Spleen (tissue), 11 donors: ENCODE results near the gene DTL. TPM values are rescaled to one million over a fixed set of nuclear protein-coding genes. Genes with fewer than 3 reads are reported as not detected.

ENCODE experiments used
- DNase-seq: peaks from one replicate; pipeline ENCODE4 v3.0.0-alpha.2; 2020
- H3K27ac ChIP-seq, 8 donors: fragments of 200-600 bp; sonication (generic) in 7 of 8; 1 replicate in 4 of 8; 2 replicates in 4 of 8; pipeline versions ENCODE4 v1.5.0 to v1.8.0; 2016 to 2021; ENCODE audit warnings: inconsistent platforms in 4 of 8, mild to moderate bottlenecking in 4 of 8, moderate library complexity in 1 of 8
- H3K27me3 ChIP-seq, 7 donors: fragments of 200-600 bp; sonication (generic) in 6 of 7; replicated peaks in 1 of 7; 1 replicate in 4 of 7; 2 replicates in 3 of 7; pipeline versions ENCODE4 v1.5.0 to v1.8.0; 2016 to 2021; ENCODE audit warnings: inconsistent platforms in 3 of 7, mild to moderate bottlenecking in 1 of 7
- H3K36me3 ChIP-seq, 6 donors: fragments of 200-600 bp; sonication (generic) in 5 of 6; 1 replicate in 4 of 6; 2 replicates in 2 of 6; pipeline versions ENCODE4 v1.5.0 to v1.8.0; 2016 to 2021; ENCODE audit warnings: inconsistent platforms in 2 of 6
- H3K4me1 ChIP-seq, 6 donors: fragments of 200-600 bp; sonication (generic) in 5 of 6; 1 replicate in 3 of 6; 2 replicates in 3 of 6; pipeline versions ENCODE4 v1.5.0 to v1.8.0; 2016 to 2021; ENCODE audit warnings: inconsistent platforms in 3 of 6
- H3K4me3 ChIP-seq, 8 donors: fragments of 200-600 bp; sonication (generic) in 7 of 8; 1 replicate in 4 of 8; 2 replicates in 4 of 8; pipeline versions ENCODE4 v1.5.0 to v1.8.0; 2016 to 2021; ENCODE audit warnings: inconsistent platforms in 4 of 8, mild to moderate bottlenecking in 4 of 8, moderate library complexity in 2 of 8
- H3K9me3 ChIP-seq, 8 donors: fragments of 200-600 bp; sonication (generic) in 7 of 8; 1 replicate in 4 of 8; 2 replicates in 4 of 8; pipeline versions ENCODE4 v1.5.0 to v1.8.0; 2016 to 2021; ENCODE audit warnings: inconsistent platforms in 4 of 8
- CTCF ChIP-seq, 11 experiments: fragments of 200-600 bp in 7 of 11; fragments of 450-650 bp in 4 of 11; sonication (generic) in 4 of 11; IDR thresholded peaks in 8 of 11; conservative IDR thresholded peaks in 3 of 11; 1 replicate in 7 of 11; 2 replicates in 4 of 11; pipeline versions ENCODE4 v1.4.0 to v1.8.0; 2016 to 2021; ENCODE audit warnings: antibody characterized with exemption in 11 of 11, inconsistent platforms in 4 of 11, mild to moderate bottlenecking in 1 of 11
- POLR2A ChIP-seq, 3 donors: fragments of 450-650 bp; IDR thresholded peaks; one replicate each; pipeline ENCODE4 v1.5.1; 2017; ENCODE audit warnings: antibody characterized with exemption in 3 of 3, mild to moderate bottlenecking in 1 of 3
- POLR2AphosphoS5 ChIP-seq, 3 donors: sonication (generic); formaldehyde crosslinking; IDR thresholded peaks; one replicate each; pipeline ENCODE4 v1.5.1; 2017; ENCODE audit warnings: antibody characterized with exemption in 3 of 3
- WGBS, 5 donors: extraction: QIAGEN DNeasy Blood & Tissue Kit in 3 of 5; methylation state at CpG; one replicate each; pipeline versions ENCODE4 v1.1.5 to v1.1.7; 2013 to 2018; 5-methylcytosine and 5-hydroxymethylcytosine counted together
- intact Hi-C: fragments of 100-400 bp; cut with DNase I; formaldehyde crosslinking; loops from one replicate; pipeline ENCODE4 v1.15.0; 2023; ENCODE audit warnings: low total_unique reads
- polyA plus RNA-seq, 3 donors: library from polyadenylated mRNA; stranded (reverse); fragments of 200-250 nt; gene quantifications; one replicate each; pipeline ENCODE4 v1.2.1, GENCODE V29; 2013
- total RNA-seq, 7 donors: library from RNA; depleted of rRNA in 3 of 7; stranded (reverse); fragments of >200 nt in 3 of 7; fragmentation: NEBNext Ultra II Directional in 4 of 7; extraction: Animal tissue kit (Norgen Biotek cat#: 25700) in 4 of 7; gene quantifications; one replicate each; pipeline versions ENCODE4 v1.1.0 to v1.2.1, GENCODE V29; 2016 to 2021
- donor health status: healthy with polysubstance abuse.
- donor health status: DM: no; HTN: no; CAD: no; lungs with moderate emphysema.
- donor health status: DM: no; HTN: no; CAD: no.
- donor health status: Bipolar disorder and iron deficiency.
- donor health status: healthy.
- donor health status: DM: no; HTN: no; CAD: no.
- donor health status: DM: yes; HTN: yes; CAD: no.

DTL gene
- total and polyA plus RNA-seq, 10 donors: 0.76 to 15.7 (median 9.2) TPM

DNA sequence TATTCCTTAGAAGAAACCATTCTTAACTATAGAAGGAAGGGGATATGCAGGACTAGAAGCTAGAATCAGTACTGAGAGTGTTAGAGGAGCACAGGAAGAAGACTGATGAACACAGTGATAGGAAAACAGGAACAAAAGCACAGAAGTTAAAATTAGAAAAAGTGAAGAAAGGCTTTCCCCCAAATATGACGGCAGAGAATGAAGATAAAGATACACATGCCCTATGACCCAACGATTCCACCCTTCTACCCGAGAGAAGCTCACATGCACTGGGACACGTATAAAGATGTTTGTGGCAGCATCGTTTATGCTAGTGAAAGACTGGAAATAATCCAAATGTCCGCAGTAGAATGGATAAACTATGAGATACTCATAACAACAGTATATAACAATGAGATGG, 74.2 kb downstream of the DTL start:
- TF ChIP-seq POLR2A (IDR thresholded peaks at IDR 0.05): no peak
- no peak for TF ChIP-seq POLR2AphosphoS5 (IDR thresholded peaks at IDR 0.05)
- no peak for TF ChIP-seq CTCF (IDR thresholded peaks at IDR 0.05 in 8 of 11, conservative IDR thresholded peaks at IDR 0.05 in 3 of 11)
- no peak overlapping the region for H3K27ac ChIP-seq

DNA sequence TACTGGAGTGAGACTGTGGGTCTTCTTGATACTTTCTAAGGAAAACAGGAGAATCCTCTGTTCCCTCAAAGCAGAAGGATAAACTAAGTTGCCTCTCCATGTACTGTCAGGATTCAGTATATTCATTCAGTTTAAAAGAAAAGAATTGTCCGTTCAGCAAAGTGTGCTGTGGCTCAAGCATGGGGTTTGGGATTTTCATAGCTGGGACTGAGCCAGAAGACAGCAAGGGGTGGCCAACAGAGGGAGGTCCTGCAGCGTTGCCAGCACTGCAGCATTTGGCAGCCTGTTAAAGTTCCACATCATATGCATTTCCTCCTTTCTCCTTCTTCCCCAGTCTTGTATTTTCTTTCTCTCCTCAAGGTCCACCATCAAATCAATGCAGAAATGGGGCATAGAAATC, 75.1 kb downstream of the DTL start:
- Histone ChIP-seq H3K36me3 (no peaks in the 10 kb centered on the region), H3K4me1 (peaks cover 0 to 9% (median 0%) of the 10 kb centered on the region in 6 donors), H3K27ac (no peak overlapping the region), H3K9me3 (no peaks in the 10 kb centered on the region), H3K4me3 (no peak overlapping the region), H3K27me3 (no peaks in the 10 kb centered on the region)
- intact Hi-C loops: no loop called here
- WGBS, 5 donors: 47 to 60% (median 55%) methylated on average over 2 of the region's 2 CpGs
- TF ChIP-seq POLR2A (IDR thresholded peaks at IDR 0.05) (no peak), POLR2AphosphoS5 (IDR thresholded peaks at IDR 0.05) (no peak), CTCF (IDR thresholded peaks at IDR 0.05 in 8 of 11, conservative IDR thresholded peaks at IDR 0.05 in 3 of 11) (peak in 2 of 11 experiments; percentile 9 to 15)
- DNase-seq: no peak

More for the DNA sequence above, 74.2 kb downstream of the DTL start:
- 47 to 65% (median 59%) methylated on average over 6 of the region's 6 CpGs for WGBS, 5 donors
- Histone ChIP-seq H3K4me1 (peaks cover 0 to 9% (median 0%) of the 10 kb centered on the region in 6 donors), H3K9me3 (no peaks in the 10 kb centered on the region), H3K4me3 (no peak overlapping the region), H3K27me3 (no peaks in the 10 kb centered on the region), H3K36me3 (no peaks in the 10 kb centered on the region)
- no peak for DNase-seq
- intact Hi-C loops: no loop called here

DNA sequence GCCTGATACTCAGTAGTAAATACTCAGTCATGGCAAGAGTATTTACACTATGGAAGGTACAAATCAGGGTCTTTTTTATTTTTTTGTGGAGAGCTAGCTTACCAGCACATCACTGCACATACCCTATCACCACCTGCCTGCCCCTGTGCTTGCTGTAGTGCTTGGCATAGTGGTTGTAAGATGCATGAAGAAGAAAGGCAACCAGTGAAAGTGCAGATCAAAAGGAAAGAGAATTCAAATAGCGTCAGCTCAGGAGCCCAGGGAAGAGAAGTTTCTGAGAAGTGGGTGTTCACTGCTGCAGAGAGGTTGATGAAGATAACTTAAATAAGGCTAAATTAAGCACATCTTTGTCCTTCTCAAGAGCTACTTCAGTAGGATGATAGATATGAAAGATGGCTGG, 76.0 kb downstream of the DTL start:
- Histone ChIP-seq H3K4me3 (no peak overlapping the region), H3K9me3 (no peaks in the 10 kb centered on the region), H3K36me3 (no peaks in the 10 kb centered on the region), H3K27me3 (no peaks in the 10 kb centered on the region), H3K4me1 (peaks cover 0 to 9% (median 0%) of the 10 kb centered on the region in 6 donors), H3K27ac (no peak overlapping the region)
- no peak for DNase-seq
- 80 to 100% (median 96%) methylated on average over 1 of the region's 1 CpG for WGBS, 5 donors
- no peak for TF ChIP-seq POLR2AphosphoS5 (IDR thresholded peaks at IDR 0.05)
- no peak for TF ChIP-seq POLR2A (IDR thresholded peaks at IDR 0.05)
- no peak for TF ChIP-seq CTCF (IDR thresholded peaks at IDR 0.05 in 8 of 11, conservative IDR thresholded peaks at IDR 0.05 in 3 of 11)
- intact Hi-C loops: no loop called here

GRCh38 chr1:212113706-212114105, 78.2 kb downstream of the DTL start:
- DNase-seq: no peak
- intact Hi-C loops: no loop called here
- Histone ChIP-seq H3K9me3 (no peaks in the 10 kb centered on the region), H3K27me3 (no peaks in the 10 kb centered on the region), H3K4me3 (no peak overlapping the region), H3K27ac (no peak overlapping the region), H3K36me3 (no peaks in the 10 kb centered on the region), H3K4me1 (peaks cover 0 to 9% (median 0%) of the 10 kb centered on the region in 6 donors)
- TF ChIP-seq POLR2A (IDR thresholded peaks at IDR 0.05) (no peak), CTCF (IDR thresholded peaks at IDR 0.05 in 8 of 11, conservative IDR thresholded peaks at IDR 0.05 in 3 of 11) (no peak), POLR2AphosphoS5 (IDR thresholded peaks at IDR 0.05) (no peak)
- 84 to 96% (median 89%) methylated on average over 2 of the region's 2 CpGs for WGBS, 5 donors
